GM12878 (cell line): Measurements from ENCODE around the gene TDP1. TPM values are rescaled to one million over a fixed set of nuclear protein-coding genes. Genes with fewer than 3 reads are reported as not detected.

Source experiments
- ATAC-seq: fragments of 200-7000 bp; cut with Tn5 transposase; 3 replicates; pipeline ENCODE4 v1.9.1; 2020; ENCODE audit warnings: mild to moderate bottlenecking, moderate library complexity
- BruUV-seq: library from RNA; stranded (reverse); fragments of 400-500 nt; replicated peaks from 2 replicates; lab custom pipeline; 2021; lab: Mats Ljungman, UMichigan
- CTCF ChIA-PET: fragments of 300-600 bp; sonication (Branson Sonifier 250); formaldehyde crosslinking; extraction: SDS; loops from one replicate; lab custom pipeline; 2021; ENCODE audit warnings: inconsistent platforms; lab: Yijun Ruan, JAX
- POLR2A ChIA-PET: fragments of 350-600 bp; formaldehyde crosslinking; extraction: SDS; loops from one replicate; lab custom pipeline; 2021; ENCODE audit warnings: inconsistent platforms; lab: Charles Lee
- RAD21 ChIA-PET: fragments of 300-600 bp; sonication (Branson Sonifier 250); formaldehyde crosslinking; loops from one replicate; lab custom pipeline; 2023; ENCODE audit warnings: antibody characterized with exemption; ENCODE audit not compliant: unreplicated experiment; lab: Charles Lee
- SMC1A ChIA-PET: fragments of 300-600 bp; sonication (Branson Sonifier 250); formaldehyde crosslinking; loops from one replicate; lab custom pipeline; 2023; ENCODE audit not compliant: unreplicated experiment, uncharacterized antibody; lab: Charles Lee
- DNase-seq: peaks from one replicate; pipeline ENCODE4 v3.0.0-alpha.2; 2011; ENCODE audit warnings: low read depth, low spot score
- FAIRE-seq: peaks from 3 replicates; lab custom pipeline; 2011; peaks lifted over from hg19 to GRCh38; lab: Jason Lieb, UNC
- H2AFZ ChIP-seq: 2 replicates; pipeline ENCODE4 v1.6.0; 2011; ENCODE audit warnings: low read depth, low read length, control low read depth; ENCODE audit not compliant: control insufficient read depth
- H3K27ac ChIP-seq: 2 replicates; pipeline ENCODE4 v1.5.1; 2011; ENCODE audit warnings: control low read depth; ENCODE audit not compliant: control insufficient read depth, insufficient read depth
- H3K27me3 ChIP-seq, 2 experiments: replicated peaks in 1 of 2; 2 replicates each; pipeline versions ENCODE4 v1.6.0 to v1.6.1; 2011; ENCODE audit warnings: low read length in 1 of 2; ENCODE audit not compliant: control insufficient read depth in 2 of 2, insufficient read depth in 2 of 2
- H3K36me3 ChIP-seq, 2 experiments: 2 replicates each; pipeline ENCODE4 v1.5.1; 2011; ENCODE audit warnings: low read length in 1 of 2; ENCODE audit not compliant: control insufficient read depth in 2 of 2, insufficient read depth in 2 of 2
- H3K4me1 ChIP-seq: 2 replicates; pipeline ENCODE4 v1.6.1; 2011; ENCODE audit warnings: mild to moderate bottlenecking, low read length, moderate library complexity, mixed read lengths; ENCODE audit not compliant: control insufficient read depth, insufficient read depth
- H3K4me2 ChIP-seq: 2 replicates; pipeline ENCODE4 v1.6.0; 2011; ENCODE audit warnings: control low read depth; ENCODE audit not compliant: control insufficient read depth, insufficient read depth
- H3K4me3 ChIP-seq: fragments of 200-600 bp; sonication (generic); 2 replicates; pipeline ENCODE4 v1.5.1; 2016
- H3K79me2 ChIP-seq: 2 replicates; pipeline ENCODE4 v1.6.0; 2011; ENCODE audit warnings: low read length; ENCODE audit not compliant: control insufficient read depth, insufficient read depth
- H3K9ac ChIP-seq: 2 replicates; pipeline ENCODE4 v1.8.0; 2011; ENCODE audit warnings: low read length, control low read depth, mixed read lengths; ENCODE audit not compliant: control insufficient read depth, insufficient read depth
- H3K9me3 ChIP-seq: replicated peaks from 3 replicates; pipeline ENCODE4 v1.5.1; 2011; ENCODE audit warnings: mild to moderate bottlenecking, low read length; ENCODE audit not compliant: control insufficient read depth, insufficient read depth
- H4K20me1 ChIP-seq: 2 replicates; pipeline ENCODE4 v1.6.0; 2011; ENCODE audit not compliant: control insufficient read depth, insufficient read depth
- ATF2 ChIP-seq: IDR thresholded peaks from 2 replicates; pipeline ENCODE4 v1.6.1; 2012; ENCODE audit warnings: low read length, inconsistent platforms
- KLF5 ChIP-seq: fragments of 450-650 bp; IDR thresholded peaks from 2 replicates; pipeline ENCODE4 v1.6.1; 2014; ENCODE audit warnings: mild to moderate bottlenecking; ENCODE audit not compliant: partially characterized antibody
- NFIC ChIP-seq: IDR thresholded peaks from 2 replicates; pipeline ENCODE4 v1.6.1; 2012; ENCODE audit warnings: low read depth, mild to moderate bottlenecking, inconsistent platforms, low read length, moderate library complexity
- NFYA ChIP-seq: IDR thresholded peaks from 2 replicates; pipeline ENCODE4 v1.6.1; 2011; ENCODE audit warnings: low read depth, mild to moderate bottlenecking, low read length, improper control_type of control experiment, borderline replicate concordance
- NR2F1 ChIP-seq: fragments of 450-650 bp; conservative IDR thresholded peaks from 2 replicates; pipeline ENCODE4 v1.6.1; 2017; ENCODE audit warnings: mild to moderate bottlenecking
- SREBF2 ChIP-seq: IDR thresholded peaks from 2 replicates; pipeline ENCODE4 v1.6.1; 2012; ENCODE audit warnings: mild to moderate bottlenecking, low read length
- STAT1 ChIP-seq: fragments of 450-650 bp; conservative IDR thresholded peaks from 2 replicates; pipeline ENCODE4 v1.6.1; 2014; ENCODE audit warnings: antibody characterized with exemption, mild to moderate bottlenecking
- STAT3 ChIP-seq: IDR thresholded peaks from 2 replicates; pipeline ENCODE4 v1.6.1; 2011; ENCODE audit warnings: low read depth, low read length, improper control_type of control experiment
- TCF3 ChIP-seq: IDR thresholded peaks from 2 replicates; pipeline ENCODE4 v1.6.1; 2012; ENCODE audit warnings: low read depth, mild to moderate bottlenecking, low read length, borderline replicate concordance; ENCODE audit not compliant: insufficient read depth
- ZBTB40 ChIP-seq: fragments of 450-650 bp; IDR thresholded peaks from 2 replicates; pipeline ENCODE4 v1.6.1; 2016; ENCODE audit warnings: mild to moderate bottlenecking, moderate library complexity, borderline replicate concordance
- ZNF217 ChIP-seq: fragments of 450-650 bp; IDR thresholded peaks from 2 replicates; pipeline ENCODE4 v1.6.1; 2017; ENCODE audit warnings: antibody characterized with exemption, mild to moderate bottlenecking
- ZNF384 ChIP-seq: IDR thresholded peaks from 2 replicates; pipeline ENCODE4 v1.6.1; 2012; ENCODE audit warnings: low read depth, mild to moderate bottlenecking, low read length, improper control_type of control experiment, borderline replicate concordance
- ZNF592 ChIP-seq: fragments of 450-650 bp; IDR thresholded peaks from 2 replicates; pipeline ENCODE4 v1.6.1; 2017; ENCODE audit warnings: mild to moderate bottlenecking, moderate library complexity
- WGBS: methylation state at CpG from one replicate; pipeline ENCODE4 v1.1.6; 2016; ENCODE audit warnings: low lambda C conversion rate; ENCODE audit not compliant: insufficient replicate concordance, insufficient coverage; ENCODE audit errors: missing lambda C conversion rate; 5-methylcytosine and 5-hydroxymethylcytosine counted together
- in situ Hi-C: fragments of 300-500 bp; cut with MboI; formaldehyde crosslinking; loops from 9 replicates; pipeline ENCODE4 v1.14.3; 2018; ENCODE audit warnings: mixed read lengths
- intact Hi-C: fragments of 100-400 bp; cut with micrococcal nuclease; formaldehyde crosslinking; loops from one replicate; pipeline ENCODE4 v1.14.2; 2022; ENCODE audit not compliant: unreplicated experiment
- polyA plus RNA-seq, 11 experiments: library from polyadenylated mRNA; depleted of rRNA in 4 of 11; unstranded in 6 of 11; stranded (reverse) in 5 of 11; fragments of >200 nt; fragmentation: Nextera tagmentation in 4 of 11; fragmentation: Illumina TruSeq in 1 of 11; extraction: Ambion mirVana in 4 of 11; extraction: Trizol in 1 of 11; gene quantifications; 1 replicate in 1 of 11; 2 replicates in 10 of 11; pipeline versions ENCODE4 v1.2.1 to v1.2.3, GENCODE V29; 2011 to 2016; ENCODE audit warnings: inconsistent platforms in 2 of 11, missing spikeins in 2 of 11, low read depth in 1 of 11
- total RNA-seq, 4 experiments: library from RNA; depleted of rRNA in 3 of 4; stranded (reverse); fragments of >200 nt in 3 of 4; fragmentation: Illumina TruSeq in 1 of 4; extraction: Trizol in 1 of 4; gene quantifications; 2 replicates each; pipeline versions ENCODE4 v1.2.1 to v1.2.3, GENCODE V29; 2013 to 2021

Gene TDP1
- total and polyA plus RNA-seq, 10 of the 15 experiments (the other 5 are each of a cell fraction or from before 2014, with no cell fraction given), result 40.2 to 60.4 (median 54.1) TPM

GRCh38 chr14:90003526-90004307 lies 48.0 kb downstream of the TDP1 start:
- Histone ChIP-seq H3K4me2 (no peak overlapping the region), H4K20me1 (no peaks in the 10 kb centered on the region), H2AFZ (no peak overlapping the region), H3K9me3 (no peaks in the 10 kb centered on the region), H3K27ac (no peak overlapping the region), H3K36me3 (peaks cover 2 to 16% of the 10 kb centered on the region in 2 experiments; a peak in 3 of 4 replicates), H3K9ac (no peak overlapping the region), H3K27me3 (no peaks in the 10 kb centered on the region), H3K4me3 (no peak overlapping the region), H3K79me2 (no peaks in the 10 kb centered on the region), H3K4me1 (no peaks in the 10 kb centered on the region)
- in situ Hi-C loops, result no loop called here
- CTCF ChIA-PET, result interaction anchor here (1.0 to 1.1 kb wide), 2 partner anchors 30 to 32 kb away, joined by 3 to 5 read pairs; no protein-coding TSS in a partner anchor
- BruUV-seq, result no TSS peak
- 62% methylated on average over 6 of the region's 6 CpGs for WGBS
- RAD21 ChIA-PET, result no interaction called here
- POLR2A ChIA-PET, result no interaction called here
- intact Hi-C loops, result no loop called here
- ATAC-seq (no peak), DNase-seq (no peak)
- SMC1A ChIA-PET, result no interaction called here
- no peak for TF ChIP-seq ZNF384
- no peak for TF ChIP-seq STAT3
- TF ChIP-seq STAT1, result no peak
- no peak for TF ChIP-seq SREBF2
- TF ChIP-seq ZNF592, result no peak
- TF ChIP-seq NFYA, result no peak
- no peak for TF ChIP-seq ATF2
- no peak for TF ChIP-seq NFIC
- no peak for TF ChIP-seq ZBTB40
- no peak for TF ChIP-seq KLF5
- TF ChIP-seq TCF3, result no peak
- no peak for TF ChIP-seq ZNF217
- no peak for TF ChIP-seq NR2F1
- TF ChIP-seq, all 136 proteins: peak for 0
- no peak for FAIRE-seq
